Activated naive CD4-positive, alpha-beta T cell treated with anti-CD3 and anti-CD28 coated beads, Interleukin-2, amount 10 ng/mL, durations not matched to agents 7 days and 5 days (primary cell): ENCODE results near the gene MBD3L2.
"Not testable (repeated sequence)": the region's sequence is repeated elsewhere in the genome, so short reads cannot be mapped to it uniquely, and the experiment has no call there.

ENCODE experiments used
- CTCF ChIA-PET: fragments of 350-600 bp; sonication (Branson Sonifier 250); formaldehyde crosslinking; loops from one replicate; lab custom pipeline; 2021; ENCODE audit warnings: antibody characterized with exemption; lab: Charles Lee
- DNase-seq: peaks from one replicate; pipeline ENCODE4 v3.0.0-alpha.2; 2020
- H3K27ac Mint-ChIP-seq: one replicate; pipeline ENCODE4 v1.8.0; 2021; ENCODE audit warnings: mild to moderate bottlenecking, moderate library complexity, mixed read lengths
- H3K27me3 Mint-ChIP-seq: one replicate; pipeline ENCODE4 v1.8.0; 2021; ENCODE audit warnings: mild to moderate bottlenecking, mixed read lengths
- H3K36me3 Mint-ChIP-seq: one replicate; pipeline ENCODE4 v1.8.0; 2021; ENCODE audit warnings: mixed read lengths
- H3K4me1 Mint-ChIP-seq: one replicate; pipeline ENCODE4 v1.8.0; 2021; ENCODE audit warnings: mixed read lengths
- H3K4me3 Mint-ChIP-seq: one replicate; pipeline ENCODE4 v1.8.0; 2021; ENCODE audit warnings: mild to moderate bottlenecking, moderate library complexity, mixed read lengths
- H3K9me3 Mint-ChIP-seq: one replicate; pipeline ENCODE4 v1.8.0; 2021; ENCODE audit warnings: mixed read lengths

MBD3L2 gene

GRCh38 chr19:7049021-7049420 is at the start of gene MBD3L2:
TSS of gene MBD3L2 (plus strand) at chr19:7049321. CDS start at chr19:7049374, 53 bp downstream.
- H3K9me3 Mint-ChIP-seq, CTCF ChIA-PET, H3K4me3 Mint-ChIP-seq, H3K27me3 Mint-ChIP-seq, H3K36me3 Mint-ChIP-seq, H3K27ac Mint-ChIP-seq, H3K4me1 Mint-ChIP-seq, DNase-seq: not testable (repeated sequence)

- H3K4me1 Mint-ChIP-seq: peaks cover 18% of the 10 kb centered on the region
- no peak for DNase-seq
- CTCF ChIA-PET: interaction anchor here (0.8 to 1.3 kb wide), 2 partner anchors 11 to 132 kb away, joined by 3 to 4 read pairs; no protein-coding TSS in a partner anchor
- H3K36me3 Mint-ChIP-seq: peaks cover 7% of the 10 kb centered on the region
- no peaks in the 10 kb centered on the region for H3K27me3 Mint-ChIP-seq
- no peak overlapping the region for H3K27ac Mint-ChIP-seq
- H3K4me3 Mint-ChIP-seq: no peak overlapping the region
- H3K9me3 Mint-ChIP-seq: peaks cover 9% of the 10 kb centered on the region
Measured at GRCh38 chr19:6999933-7000332, 49.2 kb upstream of the MBD3L2 start.

- Mint-ChIP-seq H3K4me1 (peaks cover 18% of the 10 kb centered on the region), H3K27ac (no peak overlapping the region), H3K27me3 (no peaks in the 10 kb centered on the region), H3K9me3 (peaks cover 5% of the 10 kb centered on the region), H3K36me3 (peaks cover 5% of the 10 kb centered on the region), H3K4me3 (no peak overlapping the region)
- DNase-seq: no peak
- CTCF ChIA-PET: interaction anchor here (1.2 to 1.3 kb wide), 2 partner anchors 132 to 136 kb away, joined by 4 to 5 read pairs; no protein-coding TSS in a partner anchor
Measured at GRCh38 chr19:7000333-7000732, 48.8 kb upstream of the MBD3L2 start.

- peaks cover 4% of the 10 kb centered on the region for H3K9me3 Mint-ChIP-seq
- no peak for DNase-seq
- H3K27ac Mint-ChIP-seq: no peak overlapping the region
- peaks cover 3% of the 10 kb centered on the region for H3K36me3 Mint-ChIP-seq
- peaks cover 18% of the 10 kb centered on the region for H3K4me1 Mint-ChIP-seq
- CTCF ChIA-PET: interaction anchor here (1.2 kb wide), 1 partner anchor 137 kb away, joined by 5 read pairs; no protein-coding TSS in a partner anchor
- no peaks in the 10 kb centered on the region for H3K27me3 Mint-ChIP-seq
- H3K4me3 Mint-ChIP-seq: no peak overlapping the region
Measured at GRCh38 chr19:7000816-7001215, 48.3 kb upstream of the MBD3L2 start.

- no peak for DNase-seq
- CTCF ChIA-PET: interaction anchor here (1.5 kb wide), 1 partner anchor 141 kb away, joined by 6 read pairs; no protein-coding TSS in a partner anchor
- no peak overlapping the region for H3K4me3 Mint-ChIP-seq
- H3K27me3 Mint-ChIP-seq: no peaks in the 10 kb centered on the region
- H3K9me3 Mint-ChIP-seq: no peaks in the 10 kb centered on the region
- peaks cover 24% of the 10 kb centered on the region for H3K4me1 Mint-ChIP-seq
- H3K36me3 Mint-ChIP-seq: no peaks in the 10 kb centered on the region
- H3K27ac Mint-ChIP-seq: no peak overlapping the region
Measured at GRCh38 chr19:7004313-7004931, 44.7 kb upstream of the MBD3L2 start.

- Mint-ChIP-seq H3K36me3 (no peaks in the 10 kb centered on the region), H3K4me1 (peaks cover 25% of the 10 kb centered on the region), H3K9me3 (peaks cover 4% of the 10 kb centered on the region), H3K27ac (no peak overlapping the region), H3K27me3 (no peaks in the 10 kb centered on the region), H3K4me3 (no peak overlapping the region)
- no peak for DNase-seq
- CTCF ChIA-PET: no interaction called here
Measured at GRCh38 chr19:7006135-7006704, 42.9 kb upstream of the MBD3L2 start.

- no peak for DNase-seq
- CTCF ChIA-PET: no interaction called here
- no peaks in the 10 kb centered on the region for H3K36me3 Mint-ChIP-seq
- peaks cover 25% of the 10 kb centered on the region for H3K4me1 Mint-ChIP-seq
- peaks cover 6% of the 10 kb centered on the region for H3K9me3 Mint-ChIP-seq
- H3K27me3 Mint-ChIP-seq: no peaks in the 10 kb centered on the region
- H3K27ac Mint-ChIP-seq: no peak overlapping the region
- no peak overlapping the region for H3K4me3 Mint-ChIP-seq
Measured at GRCh38 chr19:7007859-7008258, 41.3 kb upstream of the MBD3L2 start.

GRCh38 chr19:7010722-7011593 is 38.2 kb upstream of the MBD3L2 start:
- Mint-ChIP-seq H3K9me3 (peaks cover 6% of the 10 kb centered on the region), H3K4me1 (peaks cover 30% of the 10 kb centered on the region), H3K36me3 (no peaks in the 10 kb centered on the region), H3K27me3 (no peaks in the 10 kb centered on the region), H3K4me3 (no peak overlapping the region), H3K27ac (no peak overlapping the region)
- CTCF ChIA-PET: no interaction called here
- DNase-seq: no peak

GRCh38 chr19:7013678-7014077 is 35.4 kb upstream of the MBD3L2 start:
- Mint-ChIP-seq H3K4me1 (peaks cover 21% of the 10 kb centered on the region), H3K27me3 (no peaks in the 10 kb centered on the region), H3K4me3 (no peak overlapping the region), H3K36me3 (no peaks in the 10 kb centered on the region), H3K9me3 (peaks cover 6% of the 10 kb centered on the region), H3K27ac (no peak overlapping the region)
- no peak for DNase-seq
- CTCF ChIA-PET: no interaction called here

- H3K9me3 Mint-ChIP-seq: no peaks in the 10 kb centered on the region
- H3K4me1 Mint-ChIP-seq: peaks cover 2% of the 10 kb centered on the region
- H3K4me3 Mint-ChIP-seq: no peak overlapping the region
- no peaks in the 10 kb centered on the region for H3K36me3 Mint-ChIP-seq
- H3K27me3 Mint-ChIP-seq: no peaks in the 10 kb centered on the region
- DNase-seq: no peak
- CTCF ChIA-PET: no interaction called here
- no peak overlapping the region for H3K27ac Mint-ChIP-seq
Measured at GRCh38 chr19:7018828-7019227, 30.3 kb upstream of the MBD3L2 start.

- H3K4me3 Mint-ChIP-seq, H3K36me3 Mint-ChIP-seq, CTCF ChIA-PET, H3K27me3 Mint-ChIP-seq, H3K4me1 Mint-ChIP-seq, H3K9me3 Mint-ChIP-seq, DNase-seq, H3K27ac Mint-ChIP-seq: not testable (repeated sequence)
Measured at GRCh38 chr19:7021331-7021730, 27.8 kb upstream of the MBD3L2 start, which contains the start of gene MBD3L2B. TSS of gene MBD3L2B (minus strand) at chr19:7021431. CDS start at chr19:7021397, 34 bp downstream.

- DNase-seq, H3K27me3 Mint-ChIP-seq, H3K4me3 Mint-ChIP-seq, H3K4me1 Mint-ChIP-seq, CTCF ChIA-PET, H3K36me3 Mint-ChIP-seq, H3K27ac Mint-ChIP-seq, H3K9me3 Mint-ChIP-seq: not testable (repeated sequence)
Measured at GRCh38 chr19:7028790-7029189, 20.3 kb upstream of the MBD3L2 start.

GRCh38 chr19:7030278-7030677 is 18.8 kb upstream of the MBD3L2 start, which contains the start of gene MBD3L5:
TSS of gene MBD3L5 (plus strand) at chr19:7030578. CDS start at chr19:7030612, 34 bp downstream.
- H3K9me3 Mint-ChIP-seq, H3K27ac Mint-ChIP-seq, H3K4me3 Mint-ChIP-seq, H3K36me3 Mint-ChIP-seq, H3K4me1 Mint-ChIP-seq, CTCF ChIA-PET, DNase-seq, H3K27me3 Mint-ChIP-seq: not testable (repeated sequence)

GRCh38 chr19:7040079-7040478 is 9.0 kb upstream of the MBD3L2 start, which contains the start of gene MBD3L4:
TSS of gene MBD3L4 (minus strand) at chr19:7040179. CDS start at chr19:7040144, 35 bp downstream.
- H3K36me3 Mint-ChIP-seq, H3K4me1 Mint-ChIP-seq, H3K27me3 Mint-ChIP-seq, H3K9me3 Mint-ChIP-seq, CTCF ChIA-PET, DNase-seq, H3K4me3 Mint-ChIP-seq, H3K27ac Mint-ChIP-seq: not testable (repeated sequence)
